22Rv1 (cell line): Measurements from ENCODE around the gene LRRC45.
"Not testable (repeated sequence)": the region's sequence is repeated elsewhere in the genome, so short reads cannot be mapped to it uniquely, and the experiment has no call there.

Experiments used
- H3K27ac ChIP-seq: fragments of 450-650 bp; 2 replicates; pipeline ENCODE4 v1.5.1; 2017
- ZFX ChIP-seq: fragments of 450-650 bp; IDR thresholded peaks from 2 replicates; pipeline ENCODE4 v1.6.1; 2017; ENCODE audit warnings: antibody characterized with exemption, borderline replicate concordance
- TF ChIP-seq, protein P1 (sequence below): fragments of 450-650 bp; IDR thresholded peaks from 2 replicates; pipeline ENCODE4 v1.5.1; 2017; ENCODE audit warnings: mild to moderate bottlenecking

The LRRC45 gene

GRCh38 chr17:81980707-81981343 is 42.3 kb upstream of the LRRC45 start:
- no peak for TF ChIP-seq ZFX
- TF ChIP-seq, protein P1, sequence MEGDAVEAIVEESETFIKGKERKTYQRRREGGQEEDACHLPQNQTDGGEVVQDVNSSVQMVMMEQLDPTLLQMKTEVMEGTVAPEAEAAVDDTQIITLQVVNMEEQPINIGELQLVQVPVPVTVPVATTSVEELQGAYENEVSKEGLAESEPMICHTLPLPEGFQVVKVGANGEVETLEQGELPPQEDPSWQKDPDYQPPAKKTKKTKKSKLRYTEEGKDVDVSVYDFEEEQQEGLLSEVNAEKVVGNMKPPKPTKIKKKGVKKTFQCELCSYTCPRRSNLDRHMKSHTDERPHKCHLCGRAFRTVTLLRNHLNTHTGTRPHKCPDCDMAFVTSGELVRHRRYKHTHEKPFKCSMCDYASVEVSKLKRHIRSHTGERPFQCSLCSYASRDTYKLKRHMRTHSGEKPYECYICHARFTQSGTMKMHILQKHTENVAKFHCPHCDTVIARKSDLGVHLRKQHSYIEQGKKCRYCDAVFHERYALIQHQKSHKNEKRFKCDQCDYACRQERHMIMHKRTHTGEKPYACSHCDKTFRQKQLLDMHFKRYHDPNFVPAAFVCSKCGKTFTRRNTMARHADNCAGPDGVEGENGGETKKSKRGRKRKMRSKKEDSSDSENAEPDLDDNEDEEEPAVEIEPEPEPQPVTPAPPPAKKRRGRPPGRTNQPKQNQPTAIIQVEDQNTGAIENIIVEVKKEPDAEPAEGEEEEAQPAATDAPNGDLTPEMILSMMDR: no peak
- H3K27ac ChIP-seq: no peak overlapping the region

- not testable (repeated sequence) for H3K27ac ChIP-seq
Observed at GRCh38 chr17:81981511-81981910, 41.6 kb upstream of the LRRC45 start.

DNA sequence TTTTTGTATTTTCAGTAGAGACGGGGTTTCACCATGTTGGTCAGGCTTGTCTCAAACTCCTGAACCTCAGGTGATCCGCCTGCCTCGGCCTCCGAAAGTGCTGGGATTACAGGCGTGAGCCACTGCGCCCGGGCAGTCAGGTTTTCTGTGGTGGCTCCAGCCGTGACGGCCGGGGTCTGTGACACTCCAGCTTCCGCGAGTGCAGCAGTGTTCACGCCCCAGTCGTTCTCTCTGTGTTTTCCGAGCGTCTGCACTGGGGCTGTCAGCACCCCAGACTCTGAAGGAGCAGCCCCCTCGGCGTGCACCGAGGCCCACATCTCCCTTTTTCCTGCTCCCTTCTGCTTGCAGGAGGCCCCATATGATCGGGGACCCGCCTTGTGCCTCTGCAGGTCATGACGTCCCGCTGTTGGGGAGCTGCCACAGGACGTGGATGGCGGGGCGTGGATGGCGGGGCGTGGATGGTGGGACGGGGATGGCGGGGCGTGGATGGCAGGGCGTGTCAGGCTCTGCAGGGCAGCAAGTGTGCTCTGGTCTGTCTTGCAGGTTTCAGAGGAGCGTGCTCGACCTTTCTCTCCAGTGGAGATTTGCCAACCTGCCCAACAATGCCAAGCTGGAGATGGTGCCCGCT is 40.0 kb upstream of the LRRC45 start:
- no peak overlapping the region for H3K27ac ChIP-seq
- no peak for TF ChIP-seq ZFX
- TF ChIP-seq, protein P1: no peak

DNA sequence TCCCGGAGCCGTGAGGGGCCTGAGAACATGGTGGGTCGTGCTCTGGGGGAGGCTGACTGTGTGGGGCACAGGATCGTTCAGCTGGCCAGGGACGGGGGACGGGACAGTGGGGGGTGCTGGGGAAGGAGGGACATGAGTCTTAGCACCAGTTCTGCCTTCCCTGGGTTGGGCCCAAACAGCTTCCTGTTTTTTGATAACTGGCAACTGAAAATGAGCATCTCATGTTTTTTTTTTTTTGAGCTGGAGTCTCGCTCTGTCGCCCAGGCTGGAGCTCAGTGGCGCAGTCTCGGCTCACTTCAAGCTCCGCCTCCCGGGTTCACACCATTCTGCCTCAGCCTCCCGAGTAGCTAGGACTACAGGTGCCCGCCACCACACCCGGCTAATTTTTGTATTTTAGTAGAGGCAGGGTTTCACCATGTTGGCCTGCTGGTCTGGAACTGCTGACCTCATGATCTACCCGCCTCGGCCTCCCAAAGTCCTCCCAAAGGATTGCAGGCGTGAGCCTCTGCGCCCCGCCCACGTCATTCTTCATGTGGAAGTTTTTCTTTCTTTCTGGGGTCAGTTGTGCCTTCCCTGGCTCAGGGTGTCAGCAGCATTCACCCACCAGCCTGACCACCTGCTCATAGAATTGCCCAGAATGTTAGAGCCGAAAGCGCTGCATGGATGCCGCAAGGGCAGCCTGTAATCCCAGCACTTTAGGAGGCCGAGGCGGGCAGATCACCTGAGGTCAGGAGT is 39.3 kb upstream of the LRRC45 start:
- TF ChIP-seq, protein P1: no peak
- no peak for TF ChIP-seq ZFX
- H3K27ac ChIP-seq: no peak overlapping the region

DNA sequence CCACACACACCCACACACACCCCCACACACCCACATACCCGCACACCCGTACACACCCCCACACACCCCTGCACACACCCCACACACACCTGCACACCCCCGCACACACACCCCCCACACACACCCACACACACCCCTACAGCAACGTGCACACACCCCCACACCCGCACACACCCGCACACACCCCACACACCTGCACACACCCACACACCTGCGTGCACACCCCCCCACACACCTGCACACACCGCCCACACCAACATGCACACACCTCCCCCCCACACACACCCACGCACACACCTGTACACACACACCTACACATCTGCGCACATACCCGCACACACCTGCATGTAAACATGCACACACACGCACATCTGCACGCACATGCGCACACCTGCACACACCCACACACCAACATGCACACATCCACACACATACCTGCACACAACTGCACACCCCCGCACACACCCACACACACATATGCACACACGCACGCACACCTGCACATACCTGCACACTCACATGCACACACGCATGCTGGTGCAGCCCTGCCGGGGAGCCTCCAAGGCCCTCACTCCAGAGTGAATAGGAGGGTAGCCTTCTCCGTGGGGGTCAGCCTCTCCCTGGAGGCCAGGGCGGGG is 38.2 kb upstream of the LRRC45 start:
- H3K27ac ChIP-seq: no peak overlapping the region
- TF ChIP-seq ZFX: no peak
- TF ChIP-seq, protein P1: no peak

GRCh38 chr17:81986606-81987005 is 36.5 kb upstream of the LRRC45 start:
- no peak overlapping the region for H3K27ac ChIP-seq
- TF ChIP-seq ZFX: no peak
- TF ChIP-seq, protein P1: no peak

DNA sequence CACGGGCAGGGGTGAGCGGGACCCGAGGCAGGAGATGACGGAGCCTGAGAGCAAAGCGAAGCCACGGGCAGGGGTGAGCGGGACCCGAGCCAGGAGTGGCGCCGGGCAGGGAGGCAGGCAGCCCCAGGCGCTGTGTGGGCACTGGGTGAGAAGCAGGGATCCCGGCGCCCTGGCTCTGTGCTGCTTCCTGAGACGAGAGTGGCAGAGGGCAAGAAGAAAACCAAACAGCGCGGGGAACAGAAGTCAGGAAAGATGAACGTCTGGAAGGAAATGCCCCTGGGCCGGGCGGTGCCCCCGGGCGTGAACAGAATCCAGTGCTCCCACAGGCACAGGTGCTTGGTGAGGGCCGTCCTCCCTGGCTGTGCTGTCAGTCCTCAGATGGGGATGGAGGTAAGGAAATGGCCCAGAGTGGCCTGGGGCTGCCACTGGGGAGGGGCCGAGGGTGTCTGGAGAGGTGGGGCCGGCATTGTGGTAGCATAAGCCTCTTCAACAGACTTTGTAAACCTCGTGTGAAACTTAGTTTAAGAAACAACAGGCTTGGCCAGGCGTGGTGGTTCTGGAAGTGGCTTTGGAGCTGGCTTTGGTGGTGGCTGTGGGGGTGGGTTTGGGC is 35.8 kb upstream of the LRRC45 start:
- no peak overlapping the region for H3K27ac ChIP-seq
- TF ChIP-seq, protein P1: no peak
- TF ChIP-seq ZFX: no peak
